ENCODE data around the gene PRAMEF20. TPM values are rescaled to one million over a fixed set of nuclear protein-coding genes. Genes with fewer than 3 reads are reported as not detected.
"Not testable (repeated sequence)": the region's sequence is repeated elsewhere in the genome, so short reads cannot be mapped to it uniquely, and the experiment has no call there.

Gene PRAMEF20
- not detected in 2 replicates for polyA plus RNA-seq (2013)

DNA sequence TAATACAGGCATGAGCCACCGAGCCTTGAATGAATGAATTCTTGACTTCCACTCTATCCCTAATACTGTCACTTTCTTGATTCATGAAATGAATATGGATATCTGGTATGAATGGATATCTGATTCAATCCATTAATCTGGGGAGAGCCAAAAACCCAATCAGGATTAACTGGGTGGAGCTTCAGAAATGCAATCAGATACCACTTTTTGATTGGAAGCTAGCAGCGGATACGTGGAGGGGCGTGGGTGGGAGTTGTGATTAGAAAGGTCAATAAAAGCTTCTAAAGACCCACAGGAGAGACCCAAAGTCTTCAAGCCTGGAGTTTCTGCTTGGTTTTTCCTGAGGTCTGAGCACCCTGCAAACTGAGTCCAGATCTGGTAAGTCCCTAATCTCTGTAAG, at the start of gene PRAMEF20:
PRAMEF20 (plus strand) TSS at position 301 of the 400 bp plus-strand sequence. CDS start 5,905 bp downstream, outside the sequence.
- not testable (repeated sequence) for H2BK5ac ChIP-seq (ENCODE audit: low read depth, low read length, poor library complexity); H2BK12ac ChIP-seq (ENCODE audit: low read length); H3K4me1 ChIP-seq (ENCODE audit: control insufficient read depth in 1 of 2, insufficient read depth in 2 of 2, low read length in 2 of 2); H2AFZ ChIP-seq (ENCODE audit: insufficient read depth, low read length, poor library complexity); H2BK120ac ChIP-seq (ENCODE audit: insufficient read depth, low read length, poor library complexity); H3K14ac ChIP-seq (ENCODE audit: low read length); H2AK5ac ChIP-seq (ENCODE audit: low read length); H3K4ac ChIP-seq (ENCODE audit: low read depth, low read length); H3K18ac ChIP-seq (ENCODE audit: low read length); H3K23ac ChIP-seq (ENCODE audit: low read length); H4K12ac ChIP-seq (ENCODE audit: low read depth, low read length); H3K4me2 ChIP-seq (ENCODE audit: low read length); H3K4me3 ChIP-seq (ENCODE audit: low read depth, low read length); H3K79me1 ChIP-seq (ENCODE audit: low read length); H3K27me3 ChIP-seq (ENCODE audit: insufficient read depth, low read length); H3K79me2 ChIP-seq (ENCODE audit: control insufficient read depth, insufficient read depth, low read length, poor library complexity); H3K9ac ChIP-seq (ENCODE audit: low read length); H3K36me3 ChIP-seq (ENCODE audit: control insufficient read depth in 1 of 2, insufficient read depth in 2 of 2, low read length in 2 of 2); DNase-seq; H3K27ac ChIP-seq (ENCODE audit: low read depth, low read length); H4K91ac ChIP-seq (ENCODE audit: low read depth, low read length); H4K8ac ChIP-seq (ENCODE audit: low read depth, low read length)
- no CpG with 5 or more reads among the region's 4 CpGs for WGBS (ENCODE audit: extremely low coverage, insufficient coverage, insufficient read length)
- H3K9me3 ChIP-seq (ENCODE audit: insufficient read depth, low read depth, low read length): peaks cover 17% of the 10 kb centered on the region

GRCh38 chr1:13362364-13362763, 47.9 kb upstream of the PRAMEF20 start:
- not testable (repeated sequence) for H2AK5ac ChIP-seq (ENCODE audit: low read length); H3K79me1 ChIP-seq (ENCODE audit: low read length); H2BK12ac ChIP-seq (ENCODE audit: low read length); H3K36me3 ChIP-seq (ENCODE audit: control insufficient read depth in 1 of 2, insufficient read depth in 2 of 2, low read length in 2 of 2); H3K23ac ChIP-seq (ENCODE audit: low read length); H3K79me2 ChIP-seq (ENCODE audit: control insufficient read depth, insufficient read depth, low read length, poor library complexity); H4K12ac ChIP-seq (ENCODE audit: low read depth, low read length); DNase-seq; H3K4ac ChIP-seq (ENCODE audit: low read depth, low read length); H3K4me3 ChIP-seq (ENCODE audit: low read depth, low read length); H4K91ac ChIP-seq (ENCODE audit: low read depth, low read length); H4K8ac ChIP-seq (ENCODE audit: low read depth, low read length); H2BK5ac ChIP-seq (ENCODE audit: low read depth, low read length, poor library complexity); H3K27me3 ChIP-seq (ENCODE audit: insufficient read depth, low read length); H3K4me1 ChIP-seq (ENCODE audit: control insufficient read depth in 1 of 2, insufficient read depth in 2 of 2, low read length in 2 of 2); H3K4me2 ChIP-seq (ENCODE audit: low read length); H3K14ac ChIP-seq (ENCODE audit: low read length); H3K27ac ChIP-seq (ENCODE audit: low read depth, low read length); H2BK120ac ChIP-seq (ENCODE audit: insufficient read depth, low read length, poor library complexity); H2AFZ ChIP-seq (ENCODE audit: insufficient read depth, low read length, poor library complexity); H3K18ac ChIP-seq (ENCODE audit: low read length); H3K9ac ChIP-seq (ENCODE audit: low read length); H3K9me3 ChIP-seq (ENCODE audit: insufficient read depth, low read depth, low read length)
- WGBS (ENCODE audit: extremely low coverage, insufficient coverage, insufficient read length): no CpG with 5 or more reads among the region's 7 CpGs

- not testable (repeated sequence) for H4K91ac ChIP-seq (ENCODE audit: low read depth, low read length); H4K12ac ChIP-seq (ENCODE audit: low read depth, low read length); H4K8ac ChIP-seq (ENCODE audit: low read depth, low read length); H3K4ac ChIP-seq (ENCODE audit: low read depth, low read length); H3K79me1 ChIP-seq (ENCODE audit: low read length); H2BK120ac ChIP-seq (ENCODE audit: insufficient read depth, low read length, poor library complexity); H2AFZ ChIP-seq (ENCODE audit: insufficient read depth, low read length, poor library complexity); H2AK5ac ChIP-seq (ENCODE audit: low read length); DNase-seq; H3K4me2 ChIP-seq (ENCODE audit: low read length); H3K36me3 ChIP-seq (ENCODE audit: control insufficient read depth in 1 of 2, insufficient read depth in 2 of 2, low read length in 2 of 2); H3K9ac ChIP-seq (ENCODE audit: low read length); H3K14ac ChIP-seq (ENCODE audit: low read length); H2BK5ac ChIP-seq (ENCODE audit: low read depth, low read length, poor library complexity); H3K23ac ChIP-seq (ENCODE audit: low read length); H2BK12ac ChIP-seq (ENCODE audit: low read length); H3K4me1 ChIP-seq (ENCODE audit: control insufficient read depth in 1 of 2, insufficient read depth in 2 of 2, low read length in 2 of 2); H3K27ac ChIP-seq (ENCODE audit: low read depth, low read length); H3K18ac ChIP-seq (ENCODE audit: low read length); H3K79me2 ChIP-seq (ENCODE audit: control insufficient read depth, insufficient read depth, low read length, poor library complexity); H3K4me3 ChIP-seq (ENCODE audit: low read depth, low read length); H3K27me3 ChIP-seq (ENCODE audit: insufficient read depth, low read length); H3K9me3 ChIP-seq (ENCODE audit: insufficient read depth, low read depth, low read length)
- WGBS (ENCODE audit: extremely low coverage, insufficient coverage, insufficient read length): no CpG with 5 or more reads among the region's 4 CpGs
Observed at GRCh38 chr1:13364928-13365327, 45.3 kb upstream of the PRAMEF20 start.

DNA sequence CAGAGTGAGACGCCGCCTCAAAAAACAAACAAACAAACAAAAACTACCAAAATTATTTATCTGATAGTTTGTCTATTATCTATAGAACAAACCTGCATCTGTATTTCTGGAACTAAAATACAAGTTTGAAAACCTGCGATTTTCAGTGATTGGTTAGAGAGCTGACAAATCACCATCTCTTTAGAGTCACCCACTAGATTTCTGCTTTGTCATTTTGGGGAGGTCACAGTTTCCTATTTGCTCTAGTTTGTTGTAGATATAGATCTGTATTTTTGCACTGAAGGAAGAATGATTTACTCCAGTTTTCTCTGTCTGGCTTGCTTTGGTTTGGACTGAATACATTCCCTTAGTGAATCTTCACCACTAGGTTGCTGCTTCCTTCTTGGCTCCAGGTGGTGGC, 43.7 kb upstream of the PRAMEF20 start:
- H3K4me2 ChIP-seq (ENCODE audit: low read length); H2AFZ ChIP-seq (ENCODE audit: insufficient read depth, low read length, poor library complexity); H3K27me3 ChIP-seq (ENCODE audit: insufficient read depth, low read length); H3K79me2 ChIP-seq (ENCODE audit: control insufficient read depth, insufficient read depth, low read length, poor library complexity); H2BK5ac ChIP-seq (ENCODE audit: low read depth, low read length, poor library complexity); H2BK12ac ChIP-seq (ENCODE audit: low read length); H3K36me3 ChIP-seq (ENCODE audit: control insufficient read depth in 1 of 2, insufficient read depth in 2 of 2, low read length in 2 of 2); H3K27ac ChIP-seq (ENCODE audit: low read depth, low read length); H2BK120ac ChIP-seq (ENCODE audit: insufficient read depth, low read length, poor library complexity); H3K9ac ChIP-seq (ENCODE audit: low read length); H4K8ac ChIP-seq (ENCODE audit: low read depth, low read length); H3K4me1 ChIP-seq (ENCODE audit: control insufficient read depth in 1 of 2, insufficient read depth in 2 of 2, low read length in 2 of 2); H3K23ac ChIP-seq (ENCODE audit: low read length); H3K79me1 ChIP-seq (ENCODE audit: low read length); H3K14ac ChIP-seq (ENCODE audit: low read length); H4K91ac ChIP-seq (ENCODE audit: low read depth, low read length); H3K4me3 ChIP-seq (ENCODE audit: low read depth, low read length); H3K4ac ChIP-seq (ENCODE audit: low read depth, low read length); H4K12ac ChIP-seq (ENCODE audit: low read depth, low read length); H3K18ac ChIP-seq (ENCODE audit: low read length); DNase-seq; H2AK5ac ChIP-seq (ENCODE audit: low read length): not testable (repeated sequence)
- H3K9me3 ChIP-seq (ENCODE audit: insufficient read depth, low read depth, low read length): peaks cover 13% of the 10 kb centered on the region
- no CpG with 5 or more reads among the region's 3 CpGs for WGBS (ENCODE audit: extremely low coverage, insufficient coverage, insufficient read length)
